AG04449 (cell line): Measurements from ENCODE around the gene GRID2.

Source experiments
- CTCF ChIA-PET: fragments of 350-600 bp; formaldehyde crosslinking; extraction: SDS; loops from one replicate; lab custom pipeline; 2021; ENCODE audit warnings: antibody characterized with exemption; lab: Yijun Ruan, JAX
- POLR2A ChIA-PET: fragments of 400-600, 350-600 bp; formaldehyde crosslinking; extraction: SDS; loops from one replicate; lab custom pipeline; 2020; ENCODE audit warnings: antibody characterized with exemption, inconsistent platforms; lab: Yijun Ruan, JAX
- DNase-seq: peaks from one replicate; pipeline ENCODE4 v3.0.0-alpha.2; 2010; ENCODE audit warnings: low read depth, low spot score
- H3K4me3 ChIP-seq: 2 replicates; pipeline ENCODE4 v1.5.1; 2011; ENCODE audit warnings: low read depth, mild to moderate bottlenecking, control low read depth, low read length
- TF ChIP-seq, protein P1 (sequence below): IDR thresholded peaks from one replicate; pipeline ENCODE4 v1.5.1; 2011; ENCODE audit warnings: mild to moderate bottlenecking, moderate library complexity, low read length, control low read depth, inconsistent platforms; ENCODE audit not compliant: insufficient read depth; ENCODE audit errors: missing control alignments

GRID2 gene

DNA sequence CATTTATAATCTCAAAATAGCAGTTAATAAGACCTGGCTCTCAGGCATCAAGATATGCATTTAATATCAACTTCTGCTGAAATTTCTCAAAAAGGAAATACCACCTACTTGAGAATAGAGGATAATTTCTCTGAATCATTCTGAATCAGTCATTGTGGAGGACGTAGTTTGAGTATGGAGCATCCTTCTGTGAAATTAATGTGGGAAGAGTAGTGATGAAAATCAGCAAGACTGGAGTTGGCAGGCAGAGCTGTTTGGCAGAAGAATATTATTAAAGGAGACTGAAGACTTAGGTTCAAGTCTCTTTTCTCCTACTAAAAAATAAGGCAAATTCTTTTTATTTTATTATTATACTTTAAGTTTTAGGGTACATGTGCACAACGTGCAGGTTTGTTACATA, 1199.2 kb downstream of the GRID2 start:
- POLR2A ChIA-PET: no interaction called here
- TF ChIP-seq, protein P1, sequence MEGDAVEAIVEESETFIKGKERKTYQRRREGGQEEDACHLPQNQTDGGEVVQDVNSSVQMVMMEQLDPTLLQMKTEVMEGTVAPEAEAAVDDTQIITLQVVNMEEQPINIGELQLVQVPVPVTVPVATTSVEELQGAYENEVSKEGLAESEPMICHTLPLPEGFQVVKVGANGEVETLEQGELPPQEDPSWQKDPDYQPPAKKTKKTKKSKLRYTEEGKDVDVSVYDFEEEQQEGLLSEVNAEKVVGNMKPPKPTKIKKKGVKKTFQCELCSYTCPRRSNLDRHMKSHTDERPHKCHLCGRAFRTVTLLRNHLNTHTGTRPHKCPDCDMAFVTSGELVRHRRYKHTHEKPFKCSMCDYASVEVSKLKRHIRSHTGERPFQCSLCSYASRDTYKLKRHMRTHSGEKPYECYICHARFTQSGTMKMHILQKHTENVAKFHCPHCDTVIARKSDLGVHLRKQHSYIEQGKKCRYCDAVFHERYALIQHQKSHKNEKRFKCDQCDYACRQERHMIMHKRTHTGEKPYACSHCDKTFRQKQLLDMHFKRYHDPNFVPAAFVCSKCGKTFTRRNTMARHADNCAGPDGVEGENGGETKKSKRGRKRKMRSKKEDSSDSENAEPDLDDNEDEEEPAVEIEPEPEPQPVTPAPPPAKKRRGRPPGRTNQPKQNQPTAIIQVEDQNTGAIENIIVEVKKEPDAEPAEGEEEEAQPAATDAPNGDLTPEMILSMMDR: no peak
- DNase-seq: no peak
- CTCF ChIA-PET: no interaction called here
- H3K4me3 ChIP-seq: no peak overlapping the region

DNA sequence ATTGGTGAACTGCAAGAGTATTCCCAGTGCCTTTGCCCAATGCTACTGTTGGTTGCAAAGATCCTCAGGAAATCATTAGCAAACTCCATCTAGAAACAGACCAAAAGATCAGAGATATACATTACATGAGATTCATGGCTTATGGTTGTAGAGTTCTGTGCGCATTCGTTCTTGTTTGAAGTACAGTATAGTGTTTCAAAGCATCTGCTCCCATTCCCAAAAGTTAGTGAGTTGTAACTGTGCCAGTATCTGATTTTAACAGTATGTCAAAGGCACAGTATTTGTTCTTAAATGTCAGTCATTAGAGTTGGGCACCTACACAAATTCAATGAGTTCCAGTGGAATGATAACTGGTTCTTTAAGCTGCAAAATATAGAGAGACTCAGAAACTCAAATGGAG, 1210.1 kb downstream of the GRID2 start:
- DNase-seq: no peak
- ChIA-PET CTCF (interaction anchor here (0.9 kb wide), 1 partner anchor 10 kb away, joined by 3 read pairs; no protein-coding TSS in a partner anchor), POLR2A (no interaction called here)
- no peak overlapping the region for H3K4me3 ChIP-seq
- TF ChIP-seq, protein P1: no peak

DNA sequence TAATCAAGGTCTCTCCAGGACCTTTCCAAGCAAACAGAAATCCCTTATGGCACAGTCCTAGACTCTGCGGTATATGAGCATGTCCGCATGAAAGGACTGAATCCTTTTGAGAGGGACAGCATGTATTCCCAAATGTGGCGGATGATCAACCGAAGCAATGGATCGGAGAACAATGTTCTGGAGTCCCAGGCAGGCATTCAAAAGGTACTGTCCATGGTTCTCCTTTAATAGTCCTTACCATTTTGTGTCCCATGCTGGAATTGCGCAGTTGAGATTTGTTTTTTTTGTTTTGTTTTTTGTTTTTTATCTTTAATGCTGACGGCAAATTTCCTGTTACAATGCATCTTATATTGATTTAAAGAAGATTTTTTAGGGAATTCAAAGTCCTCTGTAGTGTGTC, 1211.4 kb downstream of the GRID2 start:
- CTCF ChIA-PET: no interaction called here
- TF ChIP-seq, protein P1: no peak
- DNase-seq: no peak
- H3K4me3 ChIP-seq: no peak overlapping the region
- POLR2A ChIA-PET: no interaction called here

DNA sequence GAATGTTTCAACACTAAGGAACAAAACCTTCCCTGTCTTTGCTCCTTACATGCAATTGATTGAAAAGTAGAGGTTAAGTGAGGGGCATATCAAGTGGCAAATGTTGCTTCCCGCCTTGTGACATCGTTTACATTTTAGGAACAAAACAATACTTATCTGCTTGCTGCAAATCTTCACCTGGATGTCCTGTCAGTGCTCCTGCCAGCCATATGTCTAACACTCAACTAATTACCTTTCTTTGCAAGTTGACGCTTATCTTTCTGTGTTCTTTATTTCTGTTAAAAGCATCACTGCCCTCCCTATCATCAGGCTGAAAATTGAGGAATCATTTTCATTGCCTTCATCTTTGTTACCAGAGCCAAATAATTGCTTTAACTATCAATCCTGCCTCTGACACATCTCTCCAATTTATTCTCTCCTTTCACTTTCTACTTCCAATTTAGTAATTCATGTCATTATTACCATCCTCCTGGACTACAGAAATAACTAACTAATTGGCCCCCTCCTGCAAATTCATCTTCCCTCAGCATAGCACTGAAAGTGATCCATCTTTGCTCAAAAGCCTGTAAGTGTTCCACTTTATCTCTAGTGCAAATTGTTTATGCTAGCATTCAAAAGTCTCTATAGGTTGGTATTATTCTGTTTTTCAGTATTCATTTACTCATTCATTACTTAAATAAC, 1226.1 kb downstream of the GRID2 start:
- ChIA-PET POLR2A (no interaction called here), CTCF (no interaction called here)
- TF ChIP-seq, protein P1: no peak
- no peak overlapping the region for H3K4me3 ChIP-seq
- no peak for DNase-seq

DNA sequence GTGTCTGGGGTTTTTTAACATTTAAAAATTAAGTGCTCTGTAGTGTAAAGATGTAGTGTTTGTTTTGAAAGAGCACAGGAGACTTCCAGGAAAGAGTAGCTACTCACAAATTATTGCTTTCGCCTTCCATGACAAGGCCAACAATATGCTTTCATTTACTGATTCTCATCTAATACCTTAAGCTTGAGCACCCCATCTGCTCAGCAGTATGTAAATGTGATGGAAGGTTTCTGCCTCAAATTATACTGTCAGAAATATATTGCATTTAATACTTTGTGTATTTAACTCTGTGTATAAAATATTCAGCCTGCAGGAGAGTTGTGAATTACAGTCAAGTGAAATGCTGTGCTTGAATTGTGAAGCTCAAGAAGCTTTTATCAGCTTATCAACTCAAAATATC, 1228.5 kb downstream of the GRID2 start:
- TF ChIP-seq, protein P1: no peak
- ChIA-PET CTCF (no interaction called here), POLR2A (no interaction called here)
- no peak for DNase-seq
- H3K4me3 ChIP-seq: no peak overlapping the region

DNA sequence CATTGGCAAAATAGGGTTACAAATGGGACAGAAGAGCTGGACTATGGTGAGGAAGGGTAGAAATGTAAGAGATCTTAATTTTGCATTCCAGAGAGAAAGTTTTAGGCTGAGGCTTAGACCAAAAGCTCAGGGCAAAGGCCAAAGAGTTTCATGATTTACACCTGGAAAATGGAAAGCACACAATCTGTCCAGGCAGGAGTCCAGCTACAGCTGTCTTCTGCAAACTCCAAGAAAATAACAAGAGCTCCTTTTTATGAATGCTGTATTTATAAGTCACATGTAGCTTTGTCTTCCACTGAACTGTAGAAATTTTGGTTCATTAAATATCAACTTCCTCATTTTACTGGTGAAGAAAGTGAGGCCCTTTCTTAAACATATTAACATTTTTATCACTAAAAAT, 1236.8 kb downstream of the GRID2 start:
- DNase-seq: no peak
- ChIA-PET POLR2A (no interaction called here), CTCF (no interaction called here)
- no peak overlapping the region for H3K4me3 ChIP-seq
- TF ChIP-seq, protein P1: no peak
